IPS DF 6.9 (cell line): ENCODE results near the gene MAGI2.

Source experiments
- DNase-seq: peaks from one replicate; pipeline ENCODE4 v3.0.0-alpha.2; 2013; ENCODE audit warnings: low read depth, low spot score
- H3K27ac ChIP-seq: one replicate; pipeline ENCODE4 v1.5.1; 2013; ENCODE audit warnings: low read length, control low read depth
- H3K27me3 ChIP-seq: 2 replicates; pipeline ENCODE4 v1.6.1; 2013; ENCODE audit warnings: mild to moderate bottlenecking, low read length; ENCODE audit not compliant: control insufficient read depth, insufficient read depth
- H3K36me3 ChIP-seq: 2 replicates; pipeline ENCODE4 v1.6.1; 2013; ENCODE audit warnings: low read length; ENCODE audit not compliant: control insufficient read depth, insufficient read depth
- H3K4me1 ChIP-seq: 2 replicates; pipeline ENCODE4 v1.6.1; 2013; ENCODE audit warnings: low read length; ENCODE audit not compliant: control insufficient read depth, insufficient read depth
- H3K4me3 ChIP-seq: 2 replicates; pipeline ENCODE4 v1.5.1; 2013; ENCODE audit warnings: mild to moderate bottlenecking, low read length
- H3K9me3 ChIP-seq: 2 replicates; pipeline ENCODE4 v1.6.1; 2013; ENCODE audit warnings: low read length, inconsistent platforms; ENCODE audit not compliant: control insufficient read depth, insufficient read depth
- WGBS: extraction: QIAGEN DNeasy Blood & Tissue Kit; methylation state at CpG from one replicate; pipeline ENCODE4 v1.1.7; 2013; ENCODE audit warnings: mixed read lengths, missing lambda C conversion rate; ENCODE audit not compliant: insufficient read length, insufficient coverage; 5-methylcytosine and 5-hydroxymethylcytosine counted together

The MAGI2 gene

GRCh38 chr7:78499283-78499682 is 954.2 kb downstream of the MAGI2 start:
- Histone ChIP-seq H3K27ac (no peak overlapping the region), H3K9me3 (no peaks in the 10 kb centered on the region), H3K4me3 (no peak overlapping the region), H3K36me3 (no peaks in the 10 kb centered on the region), H3K4me1 (peaks cover 3% of the 10 kb centered on the region; the same call in 1 of the 2 replicates), H3K27me3 (no peaks in the 10 kb centered on the region)
- no peak for DNase-seq
- no CpG with 5 or more reads among the region's 2 CpGs for WGBS

DNA sequence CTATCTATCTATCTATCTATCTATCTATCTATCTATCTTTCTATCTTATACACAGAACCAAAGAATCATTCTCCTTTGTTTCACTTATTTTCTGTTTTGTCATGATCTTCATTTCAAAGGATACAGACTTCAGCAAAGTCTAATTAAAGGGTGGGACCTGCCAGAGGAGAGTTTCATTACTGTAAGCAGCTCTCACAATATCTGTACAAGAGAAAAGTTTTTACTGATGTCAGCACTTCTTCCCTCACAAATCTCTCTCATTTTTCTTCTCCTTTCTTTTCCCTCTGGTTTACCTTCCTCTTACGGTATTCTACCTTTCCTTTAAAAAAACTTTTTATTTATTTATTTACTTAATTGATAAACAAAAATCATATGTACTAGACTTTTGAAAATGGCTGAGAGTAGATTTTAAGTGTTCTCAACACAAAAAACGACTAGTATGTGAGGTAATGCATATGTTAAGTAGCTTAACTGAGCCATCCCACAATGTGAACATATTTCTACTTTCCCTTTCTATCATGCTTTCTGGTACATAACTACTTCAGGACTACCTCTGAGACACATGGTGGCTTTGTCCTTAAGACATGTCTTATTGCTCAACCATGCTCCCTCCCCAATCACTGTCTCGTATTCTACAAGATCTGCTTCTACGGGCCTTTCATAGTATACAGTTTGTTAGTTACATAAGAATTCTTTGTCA is 955.6 kb downstream of the MAGI2 start:
- Histone ChIP-seq H3K36me3 (no peaks in the 10 kb centered on the region), H3K27ac (no peak overlapping the region), H3K4me1 (peaks cover 3% of the 10 kb centered on the region; the same call in 1 of the 2 replicates), H3K9me3 (no peaks in the 10 kb centered on the region), H3K27me3 (no peaks in the 10 kb centered on the region), H3K4me3 (no peak overlapping the region)
- no peak for DNase-seq
- 100% methylated on average over 1 of the region's 4 CpGs for WGBS

DNA sequence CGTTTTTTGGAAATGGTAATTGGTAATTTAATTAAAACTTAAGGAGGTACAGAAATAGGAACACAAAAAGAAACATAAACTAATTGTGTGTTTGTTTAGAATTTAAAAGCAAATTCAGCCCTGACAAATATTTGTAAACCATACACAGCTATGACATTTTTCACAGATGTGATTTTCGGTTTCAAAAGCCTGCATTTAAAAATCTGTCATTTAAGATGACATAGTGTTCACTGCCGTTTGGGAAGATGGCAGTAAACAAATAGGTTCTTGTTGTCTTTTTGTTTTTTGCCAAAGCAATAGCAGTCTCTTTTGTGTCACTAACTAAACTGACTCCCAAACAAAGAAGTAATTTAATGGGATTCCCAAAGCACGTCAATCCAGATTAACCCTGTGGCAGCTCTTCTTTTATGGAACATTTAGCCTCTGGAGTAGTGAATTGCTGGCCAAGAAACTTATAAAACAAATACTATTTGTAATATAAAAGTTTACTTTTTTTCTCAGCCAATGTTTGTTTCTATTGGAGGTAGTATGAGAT is 957.3 kb downstream of the MAGI2 start:
- H3K36me3 ChIP-seq = no peaks in the 10 kb centered on the region
- WGBS = 100% methylated on average over 1 of the region's 4 CpGs
- no peaks in the 10 kb centered on the region for H3K27me3 ChIP-seq
- no peak for DNase-seq
- H3K4me3 ChIP-seq = no peak overlapping the region
- peaks cover 3% of the 10 kb centered on the region for H3K4me1 ChIP-seq
- no peaks in the 10 kb centered on the region for H3K9me3 ChIP-seq
- no peak overlapping the region for H3K27ac ChIP-seq

- no peaks in the 10 kb centered on the region for H3K36me3 ChIP-seq
- no CpG with 5 or more reads among the region's 3 CpGs for WGBS
- no peaks in the 10 kb centered on the region; the same call in none of the 2 replicates for H3K4me1 ChIP-seq
- no peaks in the 10 kb centered on the region for H3K9me3 ChIP-seq
- H3K27ac ChIP-seq = no peak overlapping the region
- no peak for DNase-seq
- no peaks in the 10 kb centered on the region for H3K27me3 ChIP-seq
- H3K4me3 ChIP-seq = no peak overlapping the region
Measured at GRCh38 chr7:78493401-78493800, 960.1 kb downstream of the MAGI2 start.

DNA sequence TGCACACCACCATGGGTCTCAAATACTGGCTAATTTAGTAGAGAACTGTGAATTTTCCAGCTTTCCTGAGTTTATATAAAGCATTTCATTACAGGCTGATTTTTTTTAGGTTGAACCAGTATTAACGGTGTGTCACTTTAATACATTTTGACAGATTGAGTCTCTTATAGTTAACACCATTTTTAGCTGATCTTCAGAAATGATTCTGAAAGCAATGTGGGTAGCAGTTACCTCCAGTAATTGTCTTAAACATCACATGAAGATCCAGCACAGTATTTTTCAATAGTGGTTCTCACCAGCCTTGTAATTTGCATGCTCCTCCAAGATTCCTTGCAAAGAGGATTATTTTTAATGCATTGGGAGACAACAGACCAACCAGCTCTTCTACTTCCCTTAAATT is 961.3 kb downstream of the MAGI2 start:
- H3K4me1 ChIP-seq = no peaks in the 10 kb centered on the region; the same call in none of the 2 replicates
- H3K27ac ChIP-seq = no peak overlapping the region
- H3K9me3 ChIP-seq = no peaks in the 10 kb centered on the region
- no peaks in the 10 kb centered on the region for H3K27me3 ChIP-seq
- no peak for DNase-seq
- H3K36me3 ChIP-seq = no peaks in the 10 kb centered on the region
- no peak overlapping the region for H3K4me3 ChIP-seq
- no CpG with 5 or more reads among the region's 1 CpG for WGBS

DNA sequence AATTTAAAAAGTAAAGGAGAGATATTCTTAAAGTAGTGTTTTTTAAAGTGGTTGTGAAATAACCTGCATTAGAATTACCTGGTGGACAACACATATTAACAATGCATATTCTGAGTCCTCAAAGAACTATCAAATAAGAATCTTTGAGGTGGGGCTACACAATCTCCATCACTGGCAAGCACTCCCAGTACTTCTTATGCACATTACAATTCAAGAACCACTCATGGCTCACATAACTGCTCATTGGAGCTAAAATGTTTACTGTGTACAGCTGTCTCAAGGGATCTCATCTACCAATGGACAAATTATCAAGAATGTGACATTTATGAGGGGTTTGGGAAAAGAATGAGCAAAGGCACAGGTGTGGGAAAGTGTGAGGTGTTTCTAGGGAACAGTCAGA is 962.9 kb downstream of the MAGI2 start:
- Histone ChIP-seq H3K4me3 (no peak overlapping the region), H3K9me3 (no peaks in the 10 kb centered on the region), H3K27ac (no peak overlapping the region), H3K27me3 (no peaks in the 10 kb centered on the region), H3K4me1 (no peaks in the 10 kb centered on the region; the same call in none of the 2 replicates), H3K36me3 (no peaks in the 10 kb centered on the region)
- no peak for DNase-seq

DNA sequence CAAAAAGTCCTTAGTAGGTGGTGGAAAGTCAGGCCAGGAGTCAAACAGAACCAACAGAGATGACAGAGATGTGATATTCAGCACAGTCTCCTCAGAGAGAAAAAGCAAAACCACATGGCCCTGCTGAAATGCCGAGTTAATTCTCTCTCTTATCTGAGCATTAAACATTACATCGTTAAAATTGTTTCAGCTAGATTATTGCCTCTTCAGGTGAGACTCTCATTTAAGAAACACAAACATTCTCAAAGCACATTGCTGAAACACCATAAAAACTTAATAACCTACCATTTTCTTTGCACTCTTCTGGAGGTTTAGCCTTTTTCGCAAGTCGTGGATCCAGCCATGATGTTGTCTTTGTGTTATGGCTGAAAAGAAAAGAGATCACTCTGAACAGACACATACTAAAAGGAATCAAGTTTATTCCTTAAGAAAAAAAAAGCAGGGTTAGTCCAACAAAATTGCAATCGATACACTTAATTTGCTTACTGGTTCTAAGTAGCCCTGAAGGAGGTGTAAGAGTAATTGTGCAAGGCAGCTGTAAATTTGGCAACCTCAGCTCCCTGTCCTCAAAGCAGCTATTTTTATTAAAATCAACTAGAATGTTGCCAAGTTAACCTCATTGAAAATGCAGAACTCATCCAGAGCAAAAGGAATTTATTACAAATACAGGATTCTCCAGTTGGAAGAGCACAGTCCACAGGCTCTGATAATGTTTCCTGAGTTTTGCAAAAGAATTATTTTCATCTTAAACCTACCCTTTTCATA is 963.8 kb downstream of the MAGI2 start:
- Histone ChIP-seq H3K4me1 (no peaks in the 10 kb centered on the region; the same call in none of the 2 replicates), H3K9me3 (no peaks in the 10 kb centered on the region), H3K27me3 (no peaks in the 10 kb centered on the region), H3K4me3 (no peak overlapping the region), H3K36me3 (no peaks in the 10 kb centered on the region), H3K27ac (no peak overlapping the region)
- no peak for DNase-seq
- WGBS = no CpG with 5 or more reads among the region's 5 CpGs

DNA sequence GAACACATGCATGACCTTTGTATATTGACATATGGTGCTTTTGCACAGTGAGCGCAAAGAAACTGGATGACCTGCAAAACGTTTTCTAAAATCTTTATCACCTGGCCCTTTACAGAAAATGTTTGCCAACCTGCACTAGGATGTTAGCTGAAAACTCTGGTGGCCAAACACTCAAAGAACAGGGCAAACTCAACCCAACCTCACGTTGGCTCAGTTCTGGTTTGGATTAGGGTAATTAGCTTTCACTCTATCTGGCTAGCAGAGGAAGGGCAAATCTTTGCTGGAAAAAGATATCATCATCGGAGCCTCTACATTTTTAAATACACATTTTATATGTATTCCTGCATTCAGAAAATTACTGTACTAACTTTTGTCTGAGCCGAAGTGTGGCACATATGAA is 966.0 kb downstream of the MAGI2 start:
- no peak overlapping the region for H3K27ac ChIP-seq
- no peak overlapping the region for H3K4me3 ChIP-seq
- DNase-seq = no peak
- no peaks in the 10 kb centered on the region for H3K9me3 ChIP-seq
- no peaks in the 10 kb centered on the region; the same call in none of the 2 replicates for H3K4me1 ChIP-seq
- H3K27me3 ChIP-seq = no peaks in the 10 kb centered on the region
- no CpG with 5 or more reads among the region's 5 CpGs for WGBS
- no peaks in the 10 kb centered on the region for H3K36me3 ChIP-seq

- H3K36me3 ChIP-seq = no peaks in the 10 kb centered on the region
- H3K9me3 ChIP-seq = no peaks in the 10 kb centered on the region
- no peak overlapping the region for H3K27ac ChIP-seq
- no CpG with 5 or more reads among the region's 2 CpGs for WGBS
- DNase-seq = no peak
- no peak overlapping the region for H3K4me3 ChIP-seq
- no peaks in the 10 kb centered on the region for H3K27me3 ChIP-seq
- no peaks in the 10 kb centered on the region for H3K4me1 ChIP-seq
Measured at GRCh38 chr7:78479348-78479747, 974.1 kb downstream of the MAGI2 start.

DNA sequence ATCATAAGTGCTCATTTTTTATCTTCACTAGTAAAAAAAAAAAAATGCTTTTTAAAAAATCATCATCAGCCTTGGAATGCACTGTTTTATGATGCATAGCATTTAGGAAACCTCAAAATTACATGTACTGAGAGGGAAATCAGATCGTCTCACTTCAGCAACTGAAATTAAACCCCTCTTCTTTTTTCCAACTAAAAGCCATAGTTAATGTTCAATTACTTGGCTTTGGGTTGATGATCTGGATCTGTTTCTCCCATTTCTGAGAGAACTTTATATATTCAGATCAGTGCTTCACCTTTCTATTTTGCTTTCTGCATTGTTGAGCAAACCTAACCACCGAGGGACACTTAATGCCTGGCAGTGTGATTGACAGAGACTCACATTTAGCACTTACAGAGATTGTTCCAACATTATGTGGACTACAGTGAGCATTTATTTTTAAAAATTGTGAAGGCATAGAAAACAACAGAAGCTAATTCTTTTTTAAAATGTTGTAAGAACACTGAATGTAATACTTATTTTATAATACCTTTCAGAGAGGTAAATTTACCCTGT is 976.5 kb downstream of the MAGI2 start:
- WGBS = no CpG with 5 or more reads among the region's 2 CpGs
- no peaks in the 10 kb centered on the region for H3K9me3 ChIP-seq
- DNase-seq = no peak
- H3K36me3 ChIP-seq = no peaks in the 10 kb centered on the region
- no peaks in the 10 kb centered on the region for H3K27me3 ChIP-seq
- H3K27ac ChIP-seq = no peak overlapping the region
- no peak overlapping the region for H3K4me3 ChIP-seq
- H3K4me1 ChIP-seq = no peaks in the 10 kb centered on the region; the same call in 1 of the 2 replicates
